SK-N-MC (cell line): ENCODE measurements around the gene POMP.

Experiments used
- EZH2 ChIP-seq: fragments of 200-600 bp; sonication (generic); IDR thresholded peaks from one replicate; pipeline ENCODE4 v1.6.1; 2017; ENCODE audit warnings: antibody characterized with exemption
- POLR2AphosphoS5 ChIP-seq: IDR thresholded peaks from 2 replicates; pipeline ENCODE4 v1.6.1; 2012; ENCODE audit warnings: mild to moderate bottlenecking, low read depth, low read length, borderline replicate concordance

GRCh38 chr13:28631801-28632200, 27.1 kb upstream of the POMP start:
- TF ChIP-seq EZH2 (no peak), POLR2AphosphoS5 (no peak)
